Measurements from ENCODE around the gene VAT1L.

VAT1L gene

GRCh38 chr16:77834635-77835540 is 46.5 kb downstream of the VAT1L start:
- Histone ChIP-seq H3K27me3 (replicated peaks; ENCODE audit: insufficient read depth, low read length) (no peaks in the 10 kb centered on the region), H3K9me2 (replicated peaks; ENCODE audit: insufficient read depth, low read length) (no peaks in the 10 kb centered on the region), H3K4me3 (ENCODE audit: low read length) (no peak overlapping the region), H3K4me2 (ENCODE audit: low read depth, low read length) (no peak overlapping the region), H2AFZ (ENCODE audit: low read length) (no peak overlapping the region), H3K9ac (ENCODE audit: low read length) (no peak overlapping the region), H3K36me3 (replicated peaks; ENCODE audit: insufficient read depth, low read length) (no peaks in the 10 kb centered on the region), H3K4me1 (ENCODE audit: low read length) (no peaks in the 10 kb centered on the region), H3K27ac (ENCODE audit: low read length) (no peak overlapping the region), H3K9me3 (replicated peaks; ENCODE audit: insufficient read depth, low read length) (no peaks in the 10 kb centered on the region), H3K79me2 (ENCODE audit: low read length) (no peaks in the 10 kb centered on the region), H3F3A (ENCODE audit: insufficient read depth, low read length) (no peaks in the 10 kb centered on the region), H4K20me1 (ENCODE audit: insufficient read depth, low read length) (no peaks in the 10 kb centered on the region)
- TF ChIP-seq EZH2phosphoT487 (IDR thresholded peaks at IDR 0.05; ENCODE audit: low read length) (no peak), CTCF (IDR thresholded peaks at IDR 0.05; ENCODE audit: low read length) (no peak), EZH2 (optimal IDR thresholded peaks at IDR 0.05; ENCODE audit: low read depth, low read length) (no peak)
- DNase-seq = no peak

- H4K20me1 ChIP-seq (ENCODE audit: insufficient read depth, low read length) = no peaks in the 10 kb centered on the region
- no peaks in the 10 kb centered on the region for H3K36me3 ChIP-seq (replicated peaks; ENCODE audit: insufficient read depth, low read length)
- H3K27ac ChIP-seq (ENCODE audit: low read length) = no peak overlapping the region
- no peak overlapping the region for H3K4me3 ChIP-seq (ENCODE audit: low read length)
- no peaks in the 10 kb centered on the region for H3K9me3 ChIP-seq (replicated peaks; ENCODE audit: insufficient read depth, low read length)
- no peak overlapping the region for H3K4me2 ChIP-seq (ENCODE audit: low read depth, low read length)
- no peaks in the 10 kb centered on the region for H3K4me1 ChIP-seq (ENCODE audit: low read length)
- H3K9me2 ChIP-seq (replicated peaks; ENCODE audit: insufficient read depth, low read length) = no peaks in the 10 kb centered on the region
- no peak for DNase-seq
- H2AFZ ChIP-seq (ENCODE audit: low read length) = no peak overlapping the region
- H3F3A ChIP-seq (ENCODE audit: insufficient read depth, low read length) = no peaks in the 10 kb centered on the region
- H3K79me2 ChIP-seq (ENCODE audit: low read length) = no peaks in the 10 kb centered on the region
- TF ChIP-seq CTCF (IDR thresholded peaks at IDR 0.05; ENCODE audit: low read length) = no peak
- no peaks in the 10 kb centered on the region for H3K27me3 ChIP-seq (replicated peaks; ENCODE audit: insufficient read depth, low read length)
- no peak overlapping the region for H3K9ac ChIP-seq (ENCODE audit: low read length)
Observed at GRCh38 chr16:77836801-77837200, 48.4 kb downstream of the VAT1L start.

GRCh38 chr16:77838597-77839255 is 50.4 kb downstream of the VAT1L start:
- DNase-seq = no peak
- no peak overlapping the region for H3K4me3 ChIP-seq (ENCODE audit: low read length)
- no peak overlapping the region for H2AFZ ChIP-seq (ENCODE audit: low read length)
- H3K27me3 ChIP-seq (replicated peaks; ENCODE audit: insufficient read depth, low read length) = no peaks in the 10 kb centered on the region
- H3K4me1 ChIP-seq (ENCODE audit: low read length) = no peaks in the 10 kb centered on the region
- no peak overlapping the region for H3K9ac ChIP-seq (ENCODE audit: low read length)
- H3K9me3 ChIP-seq (replicated peaks; ENCODE audit: insufficient read depth, low read length) = no peaks in the 10 kb centered on the region
- H3F3A ChIP-seq (ENCODE audit: insufficient read depth, low read length) = no peaks in the 10 kb centered on the region
- TF ChIP-seq EZH2 (optimal IDR thresholded peaks at IDR 0.05; ENCODE audit: low read depth, low read length) (no peak), CTCF (IDR thresholded peaks at IDR 0.05; ENCODE audit: low read length) (no peak), EZH2phosphoT487 (IDR thresholded peaks at IDR 0.05; ENCODE audit: low read length) (no peak)
- H3K4me2 ChIP-seq (ENCODE audit: low read depth, low read length) = no peak overlapping the region
- no peak overlapping the region for H3K27ac ChIP-seq (ENCODE audit: low read length)
- H3K9me2 ChIP-seq (replicated peaks; ENCODE audit: insufficient read depth, low read length) = no peaks in the 10 kb centered on the region
- H3K36me3 ChIP-seq (replicated peaks; ENCODE audit: insufficient read depth, low read length) = no peaks in the 10 kb centered on the region
- H3K79me2 ChIP-seq (ENCODE audit: low read length) = no peaks in the 10 kb centered on the region
- H4K20me1 ChIP-seq (ENCODE audit: insufficient read depth, low read length) = no peaks in the 10 kb centered on the region
